Prostate gland (tissue), 2 donors: ENCODE measurements around the gene MAP6. TPM values are rescaled to one million over a fixed set of nuclear protein-coding genes. Genes with fewer than 3 reads are reported as not detected.

Source experiments
- DNase-seq: peaks from one replicate; pipeline ENCODE4 v3.0.0-alpha.2; 2019; ENCODE audit warnings: low spot score
- H3K27ac ChIP-seq, 2 donors: fragments of 200-600 bp; sonication (generic); 2 replicates each; pipeline ENCODE4 v1.5.1; 2017 to 2019
- H3K27me3 ChIP-seq: fragments of 200-600 bp; sonication (generic); replicated peaks from 2 replicates; pipeline ENCODE4 v1.5.1; 2019; ENCODE audit not compliant: insufficient read depth
- H3K36me3 ChIP-seq, 2 donors: fragments of 200-600 bp; sonication (generic); 1 replicate in 1 of 2; 2 replicates in 1 of 2; pipeline versions ENCODE4 v1.5.1 to v1.8.1; 2017 to 2019
- H3K4me1 ChIP-seq: fragments of 200-600 bp; sonication (generic); replicated peaks from 2 replicates; pipeline ENCODE4 v1.5.1; 2019
- H3K4me3 ChIP-seq, 2 donors: fragments of 200-600 bp; sonication (generic); 2 replicates each; pipeline ENCODE4 v1.5.1; 2017 to 2019
- H3K9me3 ChIP-seq: fragments of 200-600 bp; sonication (generic); 2 replicates; pipeline ENCODE4 v1.5.1; 2017
- POLR2A ChIP-seq: fragments of 450-650 bp; IDR thresholded peaks from one replicate; pipeline ENCODE4 v1.6.1; 2016; ENCODE audit warnings: antibody characterized with exemption, mild to moderate bottlenecking
- POLR2AphosphoS5 ChIP-seq: sonication (generic); formaldehyde crosslinking; IDR thresholded peaks from one replicate; pipeline ENCODE4 v1.6.1; 2017; ENCODE audit warnings: antibody characterized with exemption
- WGBS: methylation state at CpG from one replicate; pipeline ENCODE4 v1.1.5; 2018; 5-methylcytosine and 5-hydroxymethylcytosine counted together
- intact Hi-C: fragments of 100-400 bp; cut with DNase I; formaldehyde crosslinking; loops from one replicate; pipeline ENCODE4 v1.14.2; 2022
- small RNA-seq, 2 donors: library from RNA; depleted of rRNA; stranded (forward); fragments of <200 nt; gene quantifications; one replicate each; pipeline ENCODE3, GENCODE V24; 2016
- total RNA-seq, 2 donors: library from RNA; depleted of rRNA; stranded (reverse); fragments of >200 nt; gene quantifications; one replicate each; pipeline ENCODE4 v1.1.0, GENCODE V29; 2016
- TF ChIP-seq, protein P1 (sequence below), 4 experiments: fragments of 200-600 bp in 2 of 4; fragments of 450-650 bp in 2 of 4; sonication (generic) in 2 of 4; IDR thresholded peaks; 1 replicate in 3 of 4; 2 replicates in 1 of 4; pipeline ENCODE4 v1.5.1; 2016 to 2019; ENCODE audit warnings: antibody characterized with exemption in 4 of 4, mild to moderate bottlenecking in 2 of 4, moderate library complexity in 2 of 4

MAP6 gene
- total RNA-seq, 2 donors from 2014 or later, result 15.8 to 21.5 TPM

DNA sequence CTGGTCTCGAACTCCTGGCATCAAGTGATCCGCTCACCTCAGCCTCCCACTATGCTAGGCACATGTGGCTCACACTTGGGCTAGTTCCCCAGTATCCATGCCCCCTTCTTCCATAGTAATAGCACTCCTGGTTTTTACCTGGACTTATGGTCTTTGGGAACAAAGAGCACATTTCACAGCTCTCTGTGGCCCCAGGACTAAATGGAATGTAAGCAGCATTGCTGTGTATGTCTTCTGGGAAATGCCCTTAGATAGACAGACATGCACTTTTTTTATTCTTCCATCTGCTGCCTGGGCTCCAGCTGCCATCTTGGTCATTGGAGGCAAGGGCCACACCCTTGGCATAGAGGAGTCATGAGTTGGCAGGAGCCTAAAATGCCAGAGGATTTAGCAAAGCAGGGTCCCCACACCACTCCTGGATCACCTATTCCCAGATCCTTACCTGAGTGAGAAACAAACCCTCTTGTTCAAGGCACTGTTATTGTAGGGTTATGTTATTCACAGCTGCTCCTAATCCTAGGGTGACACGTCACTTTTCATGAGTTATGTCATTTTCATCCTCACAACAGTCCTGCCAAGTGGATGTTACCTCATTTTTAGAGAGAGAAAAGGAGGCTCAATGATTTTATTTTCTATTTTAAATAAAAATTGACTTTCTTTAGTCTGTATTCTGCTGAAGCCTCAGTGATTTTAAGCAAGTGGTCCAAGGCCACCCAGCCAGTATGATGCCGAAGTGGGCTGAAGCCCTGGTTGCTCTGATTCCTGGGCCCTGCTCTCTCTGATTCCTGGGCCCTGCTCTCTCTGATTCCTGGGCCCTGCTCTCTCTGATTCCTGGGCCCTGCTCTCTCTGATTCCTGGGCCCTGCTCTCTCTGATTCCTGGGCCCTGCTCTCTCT is 127.4 kb downstream of the MAP6 start:
- TF ChIP-seq POLR2AphosphoS5, result no peak
- TF ChIP-seq, protein P1, sequence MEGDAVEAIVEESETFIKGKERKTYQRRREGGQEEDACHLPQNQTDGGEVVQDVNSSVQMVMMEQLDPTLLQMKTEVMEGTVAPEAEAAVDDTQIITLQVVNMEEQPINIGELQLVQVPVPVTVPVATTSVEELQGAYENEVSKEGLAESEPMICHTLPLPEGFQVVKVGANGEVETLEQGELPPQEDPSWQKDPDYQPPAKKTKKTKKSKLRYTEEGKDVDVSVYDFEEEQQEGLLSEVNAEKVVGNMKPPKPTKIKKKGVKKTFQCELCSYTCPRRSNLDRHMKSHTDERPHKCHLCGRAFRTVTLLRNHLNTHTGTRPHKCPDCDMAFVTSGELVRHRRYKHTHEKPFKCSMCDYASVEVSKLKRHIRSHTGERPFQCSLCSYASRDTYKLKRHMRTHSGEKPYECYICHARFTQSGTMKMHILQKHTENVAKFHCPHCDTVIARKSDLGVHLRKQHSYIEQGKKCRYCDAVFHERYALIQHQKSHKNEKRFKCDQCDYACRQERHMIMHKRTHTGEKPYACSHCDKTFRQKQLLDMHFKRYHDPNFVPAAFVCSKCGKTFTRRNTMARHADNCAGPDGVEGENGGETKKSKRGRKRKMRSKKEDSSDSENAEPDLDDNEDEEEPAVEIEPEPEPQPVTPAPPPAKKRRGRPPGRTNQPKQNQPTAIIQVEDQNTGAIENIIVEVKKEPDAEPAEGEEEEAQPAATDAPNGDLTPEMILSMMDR (IDR thresholded peaks at IDR 0.05), result no peak
- TF ChIP-seq POLR2A, result no peak
- 92% methylated on average over 4 of the region's 4 CpGs for WGBS
- Histone ChIP-seq H3K4me3 (no peak overlapping the region), H3K27me3 (no peaks in the 10 kb centered on the region), H3K4me1 (no peaks in the 10 kb centered on the region), H3K9me3 (no peaks in the 10 kb centered on the region), H3K36me3 (no peaks in the 10 kb centered on the region), H3K27ac (no peak overlapping the region)
- DNase-seq, result no peak
- intact Hi-C loops, result no loop called here

DNA sequence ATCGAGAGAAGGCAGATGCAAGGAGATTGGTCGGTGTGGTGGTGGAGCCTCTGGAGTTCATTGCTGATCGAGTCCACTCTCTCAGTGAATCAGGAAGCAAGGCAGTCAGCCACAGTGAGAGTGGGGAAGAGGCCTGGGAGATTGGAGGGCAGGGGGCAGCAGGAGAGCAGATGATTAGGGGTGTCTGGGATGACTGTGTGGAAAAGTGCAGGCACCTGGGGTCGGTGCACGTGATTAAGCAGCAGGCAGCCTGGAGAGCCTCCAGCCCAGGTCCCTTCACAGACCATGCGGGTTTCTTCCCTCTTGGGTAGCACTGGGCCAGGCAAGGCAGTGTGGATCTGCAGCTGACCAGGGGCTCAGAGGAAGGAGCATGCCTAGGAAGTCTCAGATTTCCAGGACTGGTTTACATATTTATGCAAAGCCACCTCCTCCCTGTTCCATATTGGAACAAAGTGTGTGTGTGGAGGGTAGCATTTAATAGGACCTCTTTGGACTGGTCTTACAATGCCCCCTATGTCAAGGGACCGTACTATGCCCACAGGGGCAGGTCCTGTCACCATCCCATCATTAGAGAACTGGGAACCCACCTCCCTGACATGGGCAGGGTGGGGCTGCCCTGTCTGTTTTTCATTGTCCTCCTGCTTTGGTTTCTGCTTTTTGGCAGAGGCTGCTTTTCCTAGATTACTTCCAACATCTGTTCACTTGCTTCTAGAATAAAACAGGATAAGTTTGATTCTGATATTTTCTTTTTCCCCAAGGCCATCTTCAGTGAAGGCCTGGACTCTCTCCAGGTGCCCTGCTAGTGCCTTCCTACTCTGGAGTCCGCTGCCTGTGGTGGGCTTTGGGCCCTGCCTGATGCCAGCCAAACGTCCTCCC is 129.1 kb downstream of the MAP6 start:
- TF ChIP-seq POLR2AphosphoS5 (no peak), POLR2A (no peak)
- TF ChIP-seq, protein P1 (IDR thresholded peaks at IDR 0.05), result no peak
- intact Hi-C loops, result no loop called here
- 67% methylated on average over 9 of the region's 9 CpGs for WGBS

DNA sequence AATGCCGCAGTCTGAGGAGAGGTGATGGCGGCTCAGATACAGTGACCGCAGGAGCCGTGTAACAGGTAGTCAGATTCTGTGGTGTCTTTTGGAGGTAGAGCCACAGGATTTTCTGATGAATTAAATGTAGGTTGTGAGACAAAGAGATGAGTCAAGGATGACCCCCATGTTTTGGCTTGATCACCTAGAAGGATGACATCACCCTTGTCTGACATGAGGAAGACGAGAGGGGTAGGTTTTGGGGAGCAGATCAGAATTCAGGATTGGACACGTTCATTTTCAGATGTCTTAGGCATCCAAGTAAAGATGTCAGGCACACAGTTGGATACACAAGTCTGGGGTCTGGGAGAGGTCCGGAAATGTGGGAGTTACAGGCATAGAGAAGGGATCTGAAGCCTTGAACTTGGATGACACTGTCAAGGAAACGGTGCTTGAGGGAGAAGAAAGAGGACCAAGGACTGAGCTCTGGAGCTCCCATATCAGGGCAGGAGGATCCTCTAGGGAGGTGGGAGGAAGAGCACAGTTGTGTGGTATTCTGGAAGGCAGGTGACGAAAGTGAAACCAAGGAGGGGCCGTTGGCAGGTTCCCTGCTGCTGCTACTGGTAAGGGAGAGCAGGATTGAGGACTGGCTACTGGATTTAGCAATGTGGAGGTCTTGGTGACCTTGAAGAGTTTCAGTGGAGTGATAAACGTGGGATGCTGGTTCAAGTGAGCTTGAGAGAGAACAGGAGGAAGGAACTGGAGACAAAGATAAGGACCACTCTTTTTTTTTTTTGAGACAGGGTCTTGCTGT is 130.5 kb downstream of the MAP6 start:
- intact Hi-C loops, result no loop called here
- no peak for DNase-seq

More for the DNA sequence above, 129.1 kb downstream of the MAP6 start:
- no peaks in the 10 kb centered on the region for H3K36me3 ChIP-seq
- no peak for DNase-seq
- H3K4me1 ChIP-seq, result no peaks in the 10 kb centered on the region
- H3K4me3 ChIP-seq, result no peak overlapping the region
- no peaks in the 10 kb centered on the region for H3K27me3 ChIP-seq
- no peak overlapping the region for H3K27ac ChIP-seq
- no peaks in the 10 kb centered on the region for H3K9me3 ChIP-seq

GRCh38 chr11:75537740-75538139 is 131.1 kb downstream of the MAP6 start:
- Histone ChIP-seq H3K4me1 (no peaks in the 10 kb centered on the region), H3K36me3 (no peaks in the 10 kb centered on the region), H3K4me3 (no peak overlapping the region), H3K9me3 (no peaks in the 10 kb centered on the region), H3K27me3 (no peaks in the 10 kb centered on the region), H3K27ac (no peak overlapping the region)
- WGBS, result 90% methylated on average over 5 of the region's 5 CpGs
- no peak for TF ChIP-seq POLR2A
- no peak for TF ChIP-seq POLR2AphosphoS5
- TF ChIP-seq, protein P1 (IDR thresholded peaks at IDR 0.05), result no peak
- intact Hi-C loops, result no loop called here
- DNase-seq, result no peak

More for the DNA sequence above, 130.5 kb downstream of the MAP6 start:
- 84% methylated on average over 11 of the region's 11 CpGs for WGBS
- Histone ChIP-seq H3K9me3 (no peaks in the 10 kb centered on the region), H3K27me3 (no peaks in the 10 kb centered on the region), H3K4me3 (no peak overlapping the region), H3K36me3 (no peaks in the 10 kb centered on the region), H3K27ac (no peak overlapping the region), H3K4me1 (no peaks in the 10 kb centered on the region)
- TF ChIP-seq, protein P1 (IDR thresholded peaks at IDR 0.05), result no peak
- no peak for TF ChIP-seq POLR2AphosphoS5
- TF ChIP-seq POLR2A, result no peak

Small RNA genes lying within 50 kb of the gene (small RNA-seq; reads per million reads assigned to genes)
- gene AP001922.4, result 0 reads per million in 2 donors

Other genes with a start within 250 kb of the MAP6 start
- gene KLHL35, start 235.8 kb downstream of the MAP6 start, total RNA-seq, result 10 to 100 TPM in 1 of 2 donors, under 1 TPM in 1; 0.46 to 28.4 TPM
- 10 to 100 TPM in 1 of 2 donors, 1 to 10 TPM in 1; 1.7 to 14.6 TPM for gene GDPD5, start 143.1 kb downstream of the MAP6 start, total RNA-seq
- 100 to 1,000 TPM; 123 to 189 TPM for gene SERPINH1, start 106.8 kb downstream of the MAP6 start, total RNA-seq
- gene MOGAT2, start 48.8 kb upstream of the MAP6 start, total RNA-seq, result 1 to 10 TPM in 1 of 2 donors, under 1 TPM in 1; 0.62 to 4.1 TPM
- gene DGAT2, start 99.7 kb upstream of the MAP6 start, total RNA-seq, result 10 to 100 TPM in 1 of 2 donors, 1 to 10 TPM in 1; 5.6 to 24.6 TPM
- gene UVRAG, start 146.2 kb upstream of the MAP6 start, total RNA-seq, result 10 to 100 TPM; 13.9 to 25.2 TPM